HepG2 (cell line): Measurements from ENCODE around the gene NDOR1. TPM values are rescaled to one million over a fixed set of nuclear protein-coding genes. Genes with fewer than 3 reads are reported as not detected.
A peak's percentile ranks its signal among the peaks of the same experiment; 100 is the strongest.

ENCODE experiments used
- ERF ChIP-seq: IDR thresholded peaks from 2 replicates; pipeline ENCODE4 v1.6.1; 2018; ENCODE audit warnings: missing biosample characterization, missing genetic modification reagents
- HDAC1 ChIP-seq: sonication (generic); formaldehyde crosslinking; IDR thresholded peaks from 2 replicates; pipeline ENCODE4 v1.5.1; 2020; ENCODE audit warnings: mild to moderate bottlenecking, missing genetic modification reagents
- ISL2 ChIP-seq: sonication (generic); formaldehyde crosslinking; IDR thresholded peaks from 2 replicates; pipeline ENCODE4 v1.5.0; 2020; ENCODE audit warnings: missing genetic modification reagents
- MTA1 ChIP-seq: sonication (generic); formaldehyde crosslinking; IDR thresholded peaks from 2 replicates; pipeline ENCODE4 v1.4.0; 2020; ENCODE audit warnings: missing genetic modification reagents, mild to moderate bottlenecking, borderline replicate concordance
- ZNF33A ChIP-seq: sonication (generic); formaldehyde crosslinking; IDR thresholded peaks from 2 replicates; pipeline ENCODE4 v1.5.1; 2020; ENCODE audit warnings: missing genetic modification reagents, mild to moderate bottlenecking, moderate library complexity, borderline replicate concordance
- ZNF674 ChIP-seq: sonication (generic); formaldehyde crosslinking; IDR thresholded peaks from 2 replicates; pipeline ENCODE4 v1.5.0; 2020; ENCODE audit warnings: low read depth, mild to moderate bottlenecking, missing genetic modification reagents
- ZNF839 ChIP-seq: sonication (generic); formaldehyde crosslinking; IDR thresholded peaks from 2 replicates; pipeline ENCODE4 v1.4.0; 2020; ENCODE audit warnings: missing genetic modification reagents, mild to moderate bottlenecking, borderline replicate concordance
- polyA plus RNA-seq, 8 experiments: library from polyadenylated mRNA; depleted of rRNA in 3 of 8; stranded (reverse) in 7 of 8; unstranded in 1 of 8; fragments of >200 nt; fragmentation: Illumina TruSeq in 4 of 8; extraction: Trizol in 4 of 8; gene quantifications; 2 replicates each; pipeline versions ENCODE4 v1.2.1 to v1.2.3, GENCODE V29; 2011 to 2016; ENCODE audit warnings: low read depth in 4 of 8, missing spikeins in 1 of 8, mixed read lengths in 1 of 8; ENCODE audit not compliant: insufficient read depth in 1 of 8
- total RNA-seq, 5 experiments: library from RNA; depleted of rRNA; stranded (reverse); fragments of >200 nt; fragmentation: Illumina TruSeq; extraction: Trizol; gene quantifications; 2 replicates each; pipeline ENCODE4 v1.2.3, GENCODE V29; 2016; ENCODE audit warnings: low read depth in 1 of 5
- TF ChIP-seq, protein P1 (sequence below): sonication (generic); formaldehyde crosslinking; conservative IDR thresholded peaks from 2 replicates; pipeline ENCODE4 v1.8.0; 2022; ENCODE audit warnings: missing genetic modification reagents
- TF ChIP-seq, protein P2 (sequence below): sonication (generic); formaldehyde crosslinking; IDR thresholded peaks from 2 replicates; pipeline ENCODE4 v1.4.0; 2020; ENCODE audit warnings: missing genetic modification reagents
- TF ChIP-seq, protein P3 (sequence below): sonication (generic); formaldehyde crosslinking; IDR thresholded peaks from 2 replicates; pipeline ENCODE4 v1.8.0; 2022; ENCODE audit warnings: mild to moderate bottlenecking, missing genetic modification reagents, borderline replicate concordance
- TF ChIP-seq, protein P4 (sequence below), 2 experiments: IDR thresholded peaks; 2 replicates each; pipeline ENCODE4 v1.6.1; 2011 to 2012; ENCODE audit warnings: low read length in 2 of 2, borderline replicate concordance in 1 of 2, low read depth in 1 of 2, mild to moderate bottlenecking in 1 of 2, moderate library complexity in 1 of 2
- TF ChIP-seq, protein P5 (sequence below): sonication (generic); formaldehyde crosslinking; IDR thresholded peaks from 2 replicates; pipeline ENCODE4 v1.8.0; 2022; ENCODE audit warnings: mild to moderate bottlenecking, missing genetic modification reagents, moderate library complexity
- TF ChIP-seq, protein P6 (sequence below): sonication (generic); formaldehyde crosslinking; IDR thresholded peaks from 2 replicates; pipeline ENCODE4 v1.4.0; 2020; ENCODE audit warnings: missing genetic modification reagents, borderline replicate concordance

NDOR1 gene
- total and polyA plus RNA-seq, 2 of the 13 experiments (the other 11 are each of a cell fraction or from before 2014, with no cell fraction given): 3.6 to 8.7 TPM

DNA sequence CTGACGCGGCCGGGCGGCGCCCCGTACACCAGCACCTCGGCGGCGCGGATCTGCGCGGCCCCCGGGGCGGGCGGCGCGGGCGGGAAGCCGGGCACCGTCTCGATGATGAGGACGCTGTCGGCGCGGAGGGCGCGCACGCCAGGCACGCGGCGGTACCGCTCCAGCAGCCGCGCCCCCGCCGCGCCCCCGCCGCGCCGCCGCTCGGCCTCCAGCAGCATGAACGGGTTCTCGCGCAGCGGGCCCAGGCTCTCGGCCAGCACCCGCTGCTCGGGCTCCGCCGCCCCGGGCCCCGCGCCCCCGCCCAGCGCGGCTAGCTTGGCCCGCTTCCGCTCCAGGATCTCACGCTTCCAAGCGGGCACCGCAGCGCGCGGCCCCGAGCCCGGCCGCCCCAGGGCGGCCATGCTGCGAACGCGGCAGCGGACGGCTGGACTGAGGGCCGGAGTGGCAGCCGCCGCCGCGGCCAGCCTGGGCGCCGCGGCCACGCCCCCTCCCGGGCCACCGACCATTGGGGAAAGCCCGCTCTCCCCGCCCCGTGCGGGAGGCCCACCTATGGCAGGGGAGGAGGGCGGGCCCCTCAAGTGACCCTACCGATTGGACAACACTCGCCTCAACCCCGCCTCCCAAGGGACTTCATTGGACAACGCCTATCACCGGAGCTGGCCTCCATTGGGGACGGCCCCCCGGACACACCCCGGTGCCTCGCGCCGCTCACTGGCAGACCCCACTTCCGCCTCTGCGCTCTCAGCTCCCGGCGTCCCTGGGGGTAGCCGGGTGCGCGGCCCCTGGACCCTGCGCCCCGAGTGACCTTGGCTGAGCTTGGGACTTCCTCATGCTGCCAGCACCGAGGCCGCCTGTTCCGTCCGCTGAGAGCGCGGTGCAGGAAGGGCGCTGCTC lies 4.9 kb upstream of the NDOR1 start, which contains the start of gene TPRN (continued):
- TF ChIP-seq, protein P1, sequence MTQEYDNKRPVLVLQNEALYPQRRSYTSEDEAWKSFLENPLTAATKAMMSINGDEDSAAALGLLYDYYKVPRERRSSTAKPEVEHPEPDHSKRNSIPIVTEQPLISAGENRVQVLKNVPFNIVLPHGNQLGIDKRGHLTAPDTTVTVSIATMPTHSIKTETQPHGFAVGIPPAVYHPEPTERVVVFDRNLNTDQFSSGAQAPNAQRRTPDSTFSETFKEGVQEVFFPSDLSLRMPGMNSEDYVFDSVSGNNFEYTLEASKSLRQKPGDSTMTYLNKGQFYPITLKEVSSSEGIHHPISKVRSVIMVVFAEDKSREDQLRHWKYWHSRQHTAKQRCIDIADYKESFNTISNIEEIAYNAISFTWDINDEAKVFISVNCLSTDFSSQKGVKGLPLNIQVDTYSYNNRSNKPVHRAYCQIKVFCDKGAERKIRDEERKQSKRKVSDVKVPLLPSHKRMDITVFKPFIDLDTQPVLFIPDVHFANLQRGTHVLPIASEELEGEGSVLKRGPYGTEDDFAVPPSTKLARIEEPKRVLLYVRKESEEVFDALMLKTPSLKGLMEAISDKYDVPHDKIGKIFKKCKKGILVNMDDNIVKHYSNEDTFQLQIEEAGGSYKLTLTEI (CRISPR knock-in tag): no peak
- TF ChIP-seq HDAC1 (CRISPR knock-in tag) (peak; percentile 98), ZNF839 (CRISPR knock-in tag) (no peak), ERF (CRISPR knock-in tag) (peak; percentile 90), ISL2 (CRISPR knock-in tag) (peak; percentile 76), ZNF674 (CRISPR knock-in tag) (no peak), MTA1 (CRISPR knock-in tag) (peak; percentile 82; the same call in 1 of the 2 replicates), ZNF33A (CRISPR knock-in tag) (0 out of 2 replicates have a peak, but pooled peaks have one; percentile 31)
- TF ChIP-seq, protein P2, sequence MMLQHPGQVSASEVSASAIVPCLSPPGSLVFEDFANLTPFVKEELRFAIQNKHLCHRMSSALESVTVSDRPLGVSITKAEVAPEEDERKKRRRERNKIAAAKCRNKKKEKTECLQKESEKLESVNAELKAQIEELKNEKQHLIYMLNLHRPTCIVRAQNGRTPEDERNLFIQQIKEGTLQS (CRISPR knock-in tag): peak; percentile 50; the same call in 1 of the 2 replicates
- TF ChIP-seq, protein P3, sequence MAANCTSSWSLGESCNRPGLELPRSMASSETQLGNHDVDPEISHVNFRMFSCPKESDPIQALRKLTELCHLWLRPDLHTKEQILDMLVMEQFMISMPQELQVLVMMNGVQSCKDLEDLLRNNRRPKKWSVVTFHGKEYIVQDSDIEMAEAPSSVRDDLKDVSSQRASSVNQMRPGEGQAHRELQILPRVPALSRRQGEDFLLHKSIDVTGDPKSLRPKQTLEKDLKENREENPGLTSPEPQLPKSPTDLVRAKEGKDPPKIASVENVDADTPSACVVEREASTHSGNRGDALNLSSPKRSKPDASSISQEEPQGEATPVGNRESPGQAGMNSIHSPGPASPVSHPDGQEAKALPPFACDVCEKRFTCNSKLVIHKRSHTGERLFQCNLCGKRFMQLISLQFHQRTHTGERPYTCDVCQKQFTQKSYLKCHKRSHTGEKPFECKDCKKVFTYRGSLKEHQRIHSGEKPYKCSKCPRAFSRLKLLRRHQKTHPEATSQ (CRISPR knock-in tag): no peak
- TF ChIP-seq, protein P4, sequence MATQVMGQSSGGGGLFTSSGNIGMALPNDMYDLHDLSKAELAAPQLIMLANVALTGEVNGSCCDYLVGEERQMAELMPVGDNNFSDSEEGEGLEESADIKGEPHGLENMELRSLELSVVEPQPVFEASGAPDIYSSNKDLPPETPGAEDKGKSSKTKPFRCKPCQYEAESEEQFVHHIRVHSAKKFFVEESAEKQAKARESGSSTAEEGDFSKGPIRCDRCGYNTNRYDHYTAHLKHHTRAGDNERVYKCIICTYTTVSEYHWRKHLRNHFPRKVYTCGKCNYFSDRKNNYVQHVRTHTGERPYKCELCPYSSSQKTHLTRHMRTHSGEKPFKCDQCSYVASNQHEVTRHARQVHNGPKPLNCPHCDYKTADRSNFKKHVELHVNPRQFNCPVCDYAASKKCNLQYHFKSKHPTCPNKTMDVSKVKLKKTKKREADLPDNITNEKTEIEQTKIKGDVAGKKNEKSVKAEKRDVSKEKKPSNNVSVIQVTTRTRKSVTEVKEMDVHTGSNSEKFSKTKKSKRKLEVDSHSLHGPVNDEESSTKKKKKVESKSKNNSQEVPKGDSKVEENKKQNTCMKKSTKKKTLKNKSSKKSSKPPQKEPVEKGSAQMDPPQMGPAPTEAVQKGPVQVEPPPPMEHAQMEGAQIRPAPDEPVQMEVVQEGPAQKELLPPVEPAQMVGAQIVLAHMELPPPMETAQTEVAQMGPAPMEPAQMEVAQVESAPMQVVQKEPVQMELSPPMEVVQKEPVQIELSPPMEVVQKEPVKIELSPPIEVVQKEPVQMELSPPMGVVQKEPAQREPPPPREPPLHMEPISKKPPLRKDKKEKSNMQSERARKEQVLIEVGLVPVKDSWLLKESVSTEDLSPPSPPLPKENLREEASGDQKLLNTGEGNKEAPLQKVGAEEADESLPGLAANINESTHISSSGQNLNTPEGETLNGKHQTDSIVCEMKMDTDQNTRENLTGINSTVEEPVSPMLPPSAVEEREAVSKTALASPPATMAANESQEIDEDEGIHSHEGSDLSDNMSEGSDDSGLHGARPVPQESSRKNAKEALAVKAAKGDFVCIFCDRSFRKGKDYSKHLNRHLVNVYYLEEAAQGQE (IDR thresholded peaks at IDR 0.05; ENCODE audit: borderline replicate concordance in 1 of 2, low read depth in 1 of 2, low read length in 2 of 2): peak in 1 of 2 experiments; percentile 73; a peak in 1 of 4 replicates
- TF ChIP-seq, protein P5, sequence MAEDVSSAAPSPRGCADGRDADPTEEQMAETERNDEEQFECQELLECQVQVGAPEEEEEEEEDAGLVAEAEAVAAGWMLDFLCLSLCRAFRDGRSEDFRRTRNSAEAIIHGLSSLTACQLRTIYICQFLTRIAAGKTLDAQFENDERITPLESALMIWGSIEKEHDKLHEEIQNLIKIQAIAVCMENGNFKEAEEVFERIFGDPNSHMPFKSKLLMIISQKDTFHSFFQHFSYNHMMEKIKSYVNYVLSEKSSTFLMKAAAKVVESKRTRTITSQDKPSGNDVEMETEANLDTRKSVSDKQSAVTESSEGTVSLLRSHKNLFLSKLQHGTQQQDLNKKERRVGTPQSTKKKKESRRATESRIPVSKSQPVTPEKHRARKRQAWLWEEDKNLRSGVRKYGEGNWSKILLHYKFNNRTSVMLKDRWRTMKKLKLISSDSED (CRISPR knock-in tag): 0 out of 2 replicates have a peak, but pooled peaks have one; percentile 43
- TF ChIP-seq, protein P6, sequence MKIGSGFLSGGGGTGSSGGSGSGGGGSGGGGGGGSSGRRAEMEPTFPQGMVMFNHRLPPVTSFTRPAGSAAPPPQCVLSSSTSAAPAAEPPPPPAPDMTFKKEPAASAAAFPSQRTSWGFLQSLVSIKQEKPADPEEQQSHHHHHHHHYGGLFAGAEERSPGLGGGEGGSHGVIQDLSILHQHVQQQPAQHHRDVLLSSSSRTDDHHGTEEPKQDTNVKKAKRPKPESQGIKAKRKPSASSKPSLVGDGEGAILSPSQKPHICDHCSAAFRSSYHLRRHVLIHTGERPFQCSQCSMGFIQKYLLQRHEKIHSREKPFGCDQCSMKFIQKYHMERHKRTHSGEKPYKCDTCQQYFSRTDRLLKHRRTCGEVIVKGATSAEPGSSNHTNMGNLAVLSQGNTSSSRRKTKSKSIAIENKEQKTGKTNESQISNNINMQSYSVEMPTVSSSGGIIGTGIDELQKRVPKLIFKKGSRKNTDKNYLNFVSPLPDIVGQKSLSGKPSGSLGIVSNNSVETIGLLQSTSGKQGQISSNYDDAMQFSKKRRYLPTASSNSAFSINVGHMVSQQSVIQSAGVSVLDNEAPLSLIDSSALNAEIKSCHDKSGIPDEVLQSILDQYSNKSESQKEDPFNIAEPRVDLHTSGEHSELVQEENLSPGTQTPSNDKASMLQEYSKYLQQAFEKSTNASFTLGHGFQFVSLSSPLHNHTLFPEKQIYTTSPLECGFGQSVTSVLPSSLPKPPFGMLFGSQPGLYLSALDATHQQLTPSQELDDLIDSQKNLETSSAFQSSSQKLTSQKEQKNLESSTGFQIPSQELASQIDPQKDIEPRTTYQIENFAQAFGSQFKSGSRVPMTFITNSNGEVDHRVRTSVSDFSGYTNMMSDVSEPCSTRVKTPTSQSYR: peak; percentile 64
